Calu3 (cell line): ENCODE measurements around the gene DNAJB13. TPM values are rescaled to one million over a fixed set of nuclear protein-coding genes. Genes with fewer than 3 reads are reported as not detected.
A peak's percentile ranks its signal among the peaks of the same experiment; 100 is the strongest.

Experiments used
- Bru-seq: library from RNA; stranded (reverse); fragments of 400-500 nt; gene quantifications from one replicate; lab custom pipeline; 2021; lab: Mats Ljungman, UMichigan
- BruChase-seq, 2 experiments: library from RNA; stranded (reverse); fragments of 400-500 nt; gene quantifications; one replicate each; lab custom pipeline; 2021; lab: Mats Ljungman, UMichigan
- BruUV-seq: library from RNA; stranded (reverse); fragments of 400-500 nt; replicated peaks from 2 replicates; lab custom pipeline; 2021; lab: Mats Ljungman, UMichigan
- CTCF ChIA-PET: fragments of 300-600 bp; sonication (Branson Sonifier 250); formaldehyde crosslinking; loops from one replicate; lab custom pipeline; 2022; ENCODE audit warnings: antibody characterized with exemption; lab: Charles Lee
- DNase-seq: peaks from one replicate; pipeline ENCODE4 v3.0.0; 2022
- H3K27ac Mint-ChIP-seq: one replicate; pipeline ENCODE4 v1.8.0; 2022; ENCODE audit warnings: mixed read lengths; ENCODE audit not compliant: unreplicated experiment
- H3K27me3 Mint-ChIP-seq: one replicate; pipeline ENCODE4 v1.8.0; 2022; ENCODE audit warnings: mixed read lengths; ENCODE audit not compliant: unreplicated experiment
- H3K36me3 Mint-ChIP-seq: one replicate; pipeline ENCODE4 v1.8.0; 2022; ENCODE audit warnings: mild to moderate bottlenecking, moderate library complexity, mixed read lengths; ENCODE audit not compliant: insufficient read depth, unreplicated experiment
- H3K4me1 Mint-ChIP-seq: one replicate; pipeline ENCODE4 v1.8.0; 2022; ENCODE audit warnings: mild to moderate bottlenecking, low read depth, mixed read lengths; ENCODE audit not compliant: unreplicated experiment
- H3K4me3 Mint-ChIP-seq: one replicate; pipeline ENCODE4 v1.8.0; 2022; ENCODE audit warnings: mild to moderate bottlenecking, low read depth, moderate library complexity, mixed read lengths; ENCODE audit not compliant: unreplicated experiment
- H3K9me3 Mint-ChIP-seq: one replicate; pipeline ENCODE4 v1.8.0; 2022; ENCODE audit warnings: low read depth, mixed read lengths; ENCODE audit not compliant: unreplicated experiment
- CTCF ChIP-seq: fragments of 200-600 bp; IDR thresholded peaks from one replicate; pipeline ENCODE4 v1.8.0; 2022; ENCODE audit warnings: antibody characterized with exemption; ENCODE audit not compliant: unreplicated experiment
- intact Hi-C: fragments of 100-400 bp; cut with micrococcal nuclease; formaldehyde crosslinking; loops from one replicate; pipeline ENCODE4 v1.10.0; 2022; ENCODE audit not compliant: unreplicated experiment
- long read RNA-seq: library from polyadenylated mRNA; stranded (forward); transcript quantifications from one replicate; pipeline ENCODE4 v2.0.0, GENCODE V29; 2022
- total RNA-seq: library from RNA; stranded (reverse); gene quantifications from 2 replicates; pipeline ENCODE4 v1.2.3, GENCODE V29; 2022

DNAJB13 gene
- 0.50 and 1.1 TPM in 2 replicates for total RNA-seq
- percentile 34 among the genes with signal in this experiment for Bru-seq, nascent RNA
- percentile 48 among the genes with signal in this experiment for BruChase-seq, experiment 1, labeled RNA remaining after a 6-hour chase
- BruChase-seq, experiment 2, labeled RNA remaining after a 2-hour chase: percentile 39 among the genes with signal in this experiment
- long read RNA-seq: 0 reads

DNA sequence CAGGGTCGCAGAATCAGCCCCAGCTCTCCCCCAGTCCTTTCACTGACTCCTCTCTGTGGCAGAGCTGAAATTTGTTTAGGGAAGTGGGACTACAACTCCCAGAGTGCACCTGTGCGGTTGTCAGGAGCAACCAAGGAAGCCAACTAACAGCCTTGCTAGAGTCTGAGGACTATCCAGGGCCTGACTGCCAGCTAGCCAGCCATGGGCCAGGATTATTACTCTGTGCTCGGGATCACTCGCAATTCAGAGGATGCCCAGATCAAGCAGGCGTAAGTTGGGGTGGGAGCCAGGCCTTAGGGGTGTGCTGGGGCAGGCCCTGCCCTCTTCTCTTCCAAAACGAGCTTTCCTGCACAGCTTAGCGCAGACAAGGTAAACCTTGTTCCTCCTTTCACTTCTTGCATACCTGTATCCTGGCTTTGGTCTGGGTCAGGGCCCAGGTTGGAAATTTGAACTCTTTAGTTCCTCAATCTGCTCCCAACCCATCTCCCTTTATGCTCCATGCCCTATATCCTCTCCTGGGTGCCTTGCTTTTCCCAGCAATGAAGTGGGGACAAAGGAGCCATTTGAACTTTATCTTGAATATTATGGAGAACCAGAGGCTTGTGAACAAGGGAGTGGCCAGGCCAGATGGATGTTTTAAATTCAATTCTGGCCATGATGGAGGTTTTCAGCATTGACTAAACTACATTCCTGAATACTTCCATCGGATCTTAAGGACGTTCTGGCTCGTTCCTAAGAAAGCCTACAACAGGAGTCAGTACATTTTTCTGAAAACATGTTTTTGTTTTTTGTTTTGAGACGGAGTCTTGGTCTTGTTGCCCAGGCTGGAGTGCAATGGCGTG, at the start of gene DNAJB13:
Gene DNAJB13, plus strand, starts transcription at position 158 of the 842 bp plus-strand sequence. Its CDS starts 44 bp downstream, at position 202.
- Mint-ChIP-seq H3K36me3 (peaks cover 10% of the 10 kb centered on the region), H3K9me3 (peaks cover 3% of the 10 kb centered on the region), H3K27ac (peak within 1 kb of the TSS; percentile 24), H3K4me1 (peaks cover 32% of the 10 kb centered on the region), H3K27me3 (no peaks in the 10 kb centered on the region), H3K4me3 (no peak within 1 kb of the TSS)
- no TSS peak for BruUV-seq
- CTCF ChIA-PET: interaction anchor here (1.5 kb wide), 1 partner anchor 20 kb away, joined by 3 read pairs; no protein-coding TSS in a partner anchor
- peak; percentile 65 for DNase-seq
- TF ChIP-seq CTCF: no peak
- intact Hi-C loops: loop anchor here (1.0 kb wide), 1 partner anchor 18 kb away; no protein-coding TSS in a partner anchor

DNA sequence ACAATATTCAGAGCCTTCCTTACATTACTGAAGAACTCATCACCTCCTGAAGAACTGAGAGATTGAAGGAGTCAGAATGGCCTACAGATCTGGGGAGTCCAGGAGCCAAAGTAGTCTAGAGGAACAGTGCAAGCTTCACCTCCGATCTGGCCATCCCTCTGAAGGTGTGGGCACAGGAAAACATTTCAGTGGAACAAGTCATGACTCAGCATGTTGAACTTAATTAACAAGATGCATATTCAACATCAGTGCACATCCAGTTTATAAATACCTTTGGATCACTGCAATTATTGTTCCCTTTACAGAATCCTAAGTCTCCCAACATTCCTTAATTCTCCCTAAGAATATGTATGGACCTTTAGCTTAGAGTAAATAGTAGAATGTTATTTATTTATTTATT, 48.5 kb upstream of the DNAJB13 start:
- no TSS peak for BruUV-seq
- intact Hi-C loops: no loop called here

GRCh38 chr11:73907191-73907590, 43.6 kb upstream of the DNAJB13 start:
- no peaks in the 10 kb centered on the region for H3K9me3 Mint-ChIP-seq
- CTCF ChIA-PET: interaction anchor here (0.5 kb wide), 1 partner anchor 1440 kb away, joined by 4 read pairs; no protein-coding TSS in a partner anchor
- no TSS peak for BruUV-seq
- peaks cover 6% of the 10 kb centered on the region for H3K36me3 Mint-ChIP-seq
- no peaks in the 10 kb centered on the region for H3K27me3 Mint-ChIP-seq
- H3K4me3 Mint-ChIP-seq: no peak overlapping the region
- H3K4me1 Mint-ChIP-seq: no peaks in the 10 kb centered on the region
- H3K27ac Mint-ChIP-seq: no peak overlapping the region
- peak; percentile 17 for DNase-seq
- TF ChIP-seq CTCF: no peak
- intact Hi-C loops: no loop called here

More for the DNA sequence above, 48.5 kb upstream of the DNAJB13 start:
- H3K36me3 Mint-ChIP-seq: peaks cover 6% of the 10 kb centered on the region
- CTCF ChIA-PET: no interaction called here
- no peaks in the 10 kb centered on the region for H3K4me1 Mint-ChIP-seq
- no peak for DNase-seq
- no peak overlapping the region for H3K4me3 Mint-ChIP-seq
- no peaks in the 10 kb centered on the region for H3K27me3 Mint-ChIP-seq
- H3K9me3 Mint-ChIP-seq: no peaks in the 10 kb centered on the region
- no peak for TF ChIP-seq CTCF
- no peak overlapping the region for H3K27ac Mint-ChIP-seq

DNA sequence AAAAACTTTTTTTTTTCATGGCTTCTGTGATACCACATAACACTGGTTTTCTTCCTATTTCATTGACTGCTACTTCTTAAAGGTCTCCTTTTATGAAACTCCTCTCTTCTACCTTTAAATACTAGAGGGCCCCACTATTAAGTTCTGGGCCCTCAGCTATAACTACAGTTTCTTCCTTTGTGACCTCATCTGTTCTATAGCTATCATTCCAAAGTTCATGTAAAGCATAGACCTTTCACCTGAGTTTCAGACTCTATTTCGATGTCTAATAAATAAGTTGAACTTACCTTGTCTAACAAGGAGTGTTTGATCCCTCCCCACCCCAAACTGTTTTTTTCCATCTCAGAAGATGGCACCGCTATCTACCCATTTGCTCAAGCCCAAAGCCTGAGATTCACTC, 38.8 kb upstream of the DNAJB13 start:
- BruUV-seq: no TSS peak
- Mint-ChIP-seq H3K27me3 (no peaks in the 10 kb centered on the region), H3K9me3 (no peaks in the 10 kb centered on the region), H3K36me3 (peaks cover 15% of the 10 kb centered on the region), H3K4me1 (no peaks in the 10 kb centered on the region), H3K4me3 (no peak overlapping the region), H3K27ac (no peak overlapping the region)
- CTCF ChIA-PET: no interaction called here
- TF ChIP-seq CTCF: no peak
- intact Hi-C loops: no loop called here
- no peak for DNase-seq
